ENCODE data around the gene MRPL18. TPM values are rescaled to one million over a fixed set of nuclear protein-coding genes. Genes with fewer than 3 reads are reported as not detected.

The MRPL18 gene
- total and polyA plus RNA-seq, 9 of the 15 experiments (the other 6 are each of a cell fraction or from before 2014, with no cell fraction given): 149 to 456 (median 196) TPM

DNA sequence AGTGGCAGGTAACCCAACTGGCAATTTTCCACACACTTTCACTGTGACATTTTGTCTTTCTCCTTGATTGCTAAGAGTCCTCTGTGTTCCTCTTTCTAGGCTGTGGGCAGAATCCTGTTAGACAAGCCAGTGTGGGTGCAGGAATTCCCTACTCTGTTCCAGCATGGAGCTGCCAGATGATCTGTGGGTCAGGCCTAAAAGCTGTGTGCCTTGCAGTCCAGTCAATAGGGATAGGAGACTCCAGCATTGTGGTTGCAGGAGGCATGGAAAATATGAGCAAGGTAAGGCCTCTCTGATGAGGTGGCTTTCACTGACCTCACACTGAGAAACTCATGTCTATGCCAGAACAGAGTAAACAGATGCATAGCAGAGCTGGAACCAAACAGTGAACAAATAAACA lies 23.4 kb upstream of the MRPL18 start:
- Histone ChIP-seq H3K9me3 (replicated peaks; ENCODE audit: control insufficient read depth, insufficient read depth, low read depth, low read length) (no peaks in the 10 kb centered on the region), H3K27me3 (ENCODE audit: control insufficient read depth in 2 of 2, insufficient read depth in 2 of 2, low read length in 2 of 2) (no peaks in the 10 kb centered on the region), H3K36me3 (ENCODE audit: control insufficient read depth, insufficient read depth, low read length) (peaks cover 86% of the 10 kb centered on the region), H3K4me2 (ENCODE audit: insufficient read depth, low read length) (no peak overlapping the region), H2AFZ (ENCODE audit: low read depth, low read length) (no peak overlapping the region), H3K79me2 (ENCODE audit: control insufficient read depth, insufficient read depth, low read length) (peaks cover 18% of the 10 kb centered on the region), H3K4me3 (no peak overlapping the region), H3K4me1 (replicated peaks in 1 of 2; ENCODE audit: control insufficient read depth in 2 of 2, insufficient read depth in 2 of 2, low read length in 2 of 2) (peaks cover 7 to 14% of the 10 kb centered on the region in 2 experiments; a peak in 4 of 5 replicates), H4K20me1 (replicated peaks; ENCODE audit: control insufficient read depth, insufficient read depth, low read length) (no peaks in the 10 kb centered on the region), H3K27ac (ENCODE audit: extremely low read depth, low read depth, low read length) (no peak overlapping the region), H3K9me1 (ENCODE audit: control insufficient read depth, insufficient read depth, low read length) (no peaks in the 10 kb centered on the region), H3K9ac (ENCODE audit: insufficient read depth in 1 of 2, low read depth in 2 of 2, low read length in 2 of 2) (no peak overlapping the region)
- BruUV-seq (replicated peaks): no TSS peak
- CTCF ChIA-PET (ENCODE audit: low intra/inter-chr PET ratio): no interaction called here
- POLR2A ChIA-PET: interaction anchor here (0.6 to 0.8 kb wide), 3 partner anchors 9 to 641 kb away, joined by 3 read pairs; partner anchors contain the start of gene WTAP
- intact Hi-C loops (cut with micrococcal nuclease) (no loop called here), in situ Hi-C loops (cut with MboI) (no loop called here)
- no peak for ATAC-seq
- no peak for DNase-seq (ENCODE audit: extremely low read depth in 1 of 4, low spot score in 3 of 4)
- no peak for FAIRE-seq
- TF ChIP-seq ZNF232 (CRISPR knock-in tag; IDR thresholded peaks at IDR 0.05) (no peak), RFX1 (IDR thresholded peaks at IDR 0.05) (no peak), PRMT5 (CRISPR knock-in tag; IDR thresholded peaks at IDR 0.05) (no peak), CSDE1 (IDR thresholded peaks at IDR 0.05) (no peak), PHF20 (IDR thresholded peaks at IDR 0.05; ENCODE audit: partially characterized antibody) (no peak), ZNF316 (IDR thresholded peaks at IDR 0.05) (no peak), ZNF780A (CRISPR knock-in tag; IDR thresholded peaks at IDR 0.05) (no peak), MAFF (IDR thresholded peaks at IDR 0.05; ENCODE audit: low read length) (no peak), ZNF174 (CRISPR knock-in tag; IDR thresholded peaks at IDR 0.05) (no peak), ADNP (tag; IDR thresholded peaks at IDR 0.05) (no peak), ZNF79 (CRISPR knock-in tag; IDR thresholded peaks at IDR 0.05; ENCODE audit: low read depth) (no peak)

Measured in K562 (cell line).